HG03039 (cell line): Measurements from ENCODE around the gene NPTX2.

ENCODE experiments used
- ATAC-seq: cut with Tn5 transposase; IDR thresholded peaks from one replicate; pipeline ENCODE4 v1.9.1; 2021; ENCODE audit warnings: mild to moderate bottlenecking, moderate library complexity; ENCODE audit not compliant: unreplicated experiment

Gene NPTX2

DNA sequence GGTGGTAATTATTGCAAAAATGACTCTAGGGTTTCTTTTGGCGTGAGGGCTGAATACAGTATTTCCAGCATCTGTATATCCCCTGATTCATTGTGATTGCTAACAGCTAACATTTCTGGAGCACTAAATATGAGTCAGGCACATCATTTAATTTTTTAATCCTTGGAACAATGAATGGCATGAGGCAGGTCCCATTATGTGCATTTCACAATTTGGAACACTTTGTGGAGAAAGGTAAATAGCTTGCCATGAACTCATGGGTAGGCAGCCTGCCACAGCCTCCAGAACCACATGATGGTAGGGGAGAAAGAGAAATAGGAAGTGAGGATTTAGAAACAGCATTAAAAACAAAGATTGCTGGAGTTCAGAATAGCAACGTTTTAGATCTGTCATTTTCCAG lies 1.7 kb downstream of the NPTX2 start:
- ATAC-seq, result no peak

GRCh38 chr7:98619450-98620321 lies 2.6 kb downstream of the NPTX2 start:
- ATAC-seq, result no peak

- ATAC-seq, result no peak
Observed at GRCh38 chr7:98621573-98622482, 4.7 kb downstream of the NPTX2 start.

GRCh38 chr7:98622926-98623325 lies 5.8 kb downstream of the NPTX2 start:
- no peak for ATAC-seq

DNA sequence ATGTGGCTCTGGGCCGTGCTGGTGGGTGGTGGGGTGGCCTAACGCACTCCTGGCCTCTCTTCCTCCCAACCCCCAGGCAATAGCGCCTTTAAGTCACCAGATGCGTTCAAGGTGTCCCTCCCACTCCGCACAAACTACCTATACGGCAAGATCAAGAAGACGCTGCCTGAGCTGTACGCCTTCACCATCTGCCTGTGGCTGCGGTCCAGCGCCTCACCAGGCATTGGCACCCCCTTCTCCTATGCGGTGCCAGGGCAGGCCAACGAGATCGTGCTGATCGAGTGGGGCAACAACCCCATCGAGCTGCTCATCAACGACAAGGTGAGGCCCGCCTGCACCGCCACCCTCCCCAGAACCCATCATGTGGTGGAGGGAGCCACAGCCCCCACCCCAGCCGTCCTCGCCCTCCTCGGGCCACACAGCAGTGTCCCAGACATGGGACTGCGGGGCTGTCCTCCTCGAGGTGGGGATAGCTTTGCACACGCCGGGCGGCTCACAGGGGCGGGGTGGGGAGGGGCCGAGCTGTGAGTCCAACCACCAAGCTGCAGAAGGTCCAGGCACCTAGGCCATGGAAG lies 7.8 kb downstream of the NPTX2 start:
- ATAC-seq, result no peak

GRCh38 chr7:98626460-98627412 lies 9.7 kb downstream of the NPTX2 start:
- ATAC-seq, result no peak

DNA sequence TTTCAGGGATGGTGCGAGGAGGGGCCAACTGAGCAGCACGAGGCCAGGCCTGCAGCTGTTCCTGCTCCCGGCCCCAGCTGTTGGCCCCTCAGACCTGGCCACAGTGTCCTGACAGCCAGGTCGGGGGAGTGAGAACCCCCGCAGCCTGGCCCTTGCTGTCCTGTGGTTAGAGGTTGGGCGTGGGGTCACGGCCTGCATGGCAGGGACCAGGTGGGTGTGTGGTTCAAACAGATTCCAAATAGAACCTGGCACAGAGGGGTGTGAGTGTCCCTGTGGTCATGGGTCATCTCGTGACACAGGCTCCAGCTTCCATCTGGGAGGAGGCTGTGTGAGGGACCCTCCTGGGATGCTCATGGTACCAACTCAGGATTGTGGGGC lies 10.3 kb downstream of the NPTX2 start:
- ATAC-seq, result no peak

DNA sequence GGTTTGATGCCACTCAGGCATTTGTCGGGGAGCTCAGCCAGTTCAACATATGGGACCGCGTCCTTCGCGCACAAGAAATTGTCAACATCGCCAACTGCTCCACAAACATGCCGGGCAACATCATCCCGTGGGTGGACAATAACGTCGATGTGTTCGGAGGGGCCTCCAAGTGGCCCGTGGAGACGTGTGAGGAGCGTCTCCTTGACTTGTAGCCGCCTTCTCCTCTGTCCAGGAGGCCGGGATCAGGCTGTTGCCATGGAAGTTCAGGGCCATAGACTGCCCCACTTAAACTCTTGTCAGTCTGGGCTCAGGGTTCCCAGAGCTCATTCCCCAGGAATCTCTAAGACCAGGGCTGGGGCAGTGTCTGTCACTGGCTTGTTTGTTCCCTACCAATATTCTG lies 11.3 kb downstream of the NPTX2 start:
- ATAC-seq, result no peak

DNA sequence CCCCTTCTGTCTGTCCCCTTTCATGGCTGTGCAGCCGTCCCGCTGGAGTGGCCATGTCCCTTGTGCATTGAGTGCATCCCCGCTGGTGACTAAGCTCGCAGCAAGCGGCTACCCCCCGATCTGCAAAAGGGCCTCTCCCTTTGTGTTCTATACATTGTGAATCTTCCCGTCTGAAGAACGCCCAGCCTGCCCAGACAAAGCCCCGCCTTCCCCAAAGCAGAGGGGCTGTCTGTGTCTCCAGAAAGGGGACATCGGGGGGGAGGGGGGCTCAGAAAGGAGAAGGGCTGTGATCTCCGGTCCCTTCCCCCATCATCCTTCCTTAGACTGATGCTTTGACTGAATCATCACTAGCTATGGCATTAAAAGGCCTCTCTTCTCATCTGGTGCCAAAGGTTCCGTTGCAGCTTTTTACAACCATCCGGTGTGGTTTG lies 11.9 kb downstream of the NPTX2 start:
- ATAC-seq, result no peak

DNA sequence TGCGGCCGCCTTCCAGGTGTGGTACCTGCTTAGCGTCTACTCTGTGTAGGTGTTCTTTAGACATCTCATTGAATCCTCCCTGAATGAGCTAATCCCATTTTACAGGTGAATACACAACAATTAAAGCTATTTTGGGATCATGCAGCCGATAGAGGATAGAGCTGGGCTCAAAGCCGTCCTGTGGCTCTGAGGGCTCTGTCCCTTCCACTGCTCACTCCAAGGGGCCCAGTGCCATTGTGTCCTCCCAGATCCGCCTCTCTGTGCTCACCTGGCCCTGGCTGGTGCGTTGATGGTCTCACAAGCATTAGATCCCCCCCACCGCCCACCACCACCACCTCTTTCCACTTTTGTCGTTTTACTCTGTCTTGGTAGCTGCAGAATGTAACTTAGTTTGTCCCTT lies 13.1 kb downstream of the NPTX2 start:
- no peak for ATAC-seq

DNA sequence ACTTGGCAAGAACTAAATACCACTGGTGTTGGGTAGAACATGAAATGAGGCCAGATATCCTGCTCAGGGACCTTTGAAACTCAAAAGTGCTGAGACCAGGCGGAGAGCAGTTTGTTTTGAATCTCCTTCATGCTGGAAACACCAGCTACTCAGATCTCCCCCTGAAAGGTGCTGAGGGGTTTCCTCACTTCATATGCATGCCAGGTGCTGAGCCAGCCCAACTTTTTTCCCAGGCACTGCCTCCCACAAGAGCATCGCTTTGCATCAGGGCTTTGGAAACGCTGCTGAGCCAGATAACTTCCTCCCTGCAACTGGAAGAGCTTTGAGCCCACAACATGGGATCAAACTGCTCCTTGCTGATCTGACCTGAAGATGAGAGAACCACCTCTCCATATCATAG lies 13.7 kb downstream of the NPTX2 start:
- ATAC-seq, result no peak

DNA sequence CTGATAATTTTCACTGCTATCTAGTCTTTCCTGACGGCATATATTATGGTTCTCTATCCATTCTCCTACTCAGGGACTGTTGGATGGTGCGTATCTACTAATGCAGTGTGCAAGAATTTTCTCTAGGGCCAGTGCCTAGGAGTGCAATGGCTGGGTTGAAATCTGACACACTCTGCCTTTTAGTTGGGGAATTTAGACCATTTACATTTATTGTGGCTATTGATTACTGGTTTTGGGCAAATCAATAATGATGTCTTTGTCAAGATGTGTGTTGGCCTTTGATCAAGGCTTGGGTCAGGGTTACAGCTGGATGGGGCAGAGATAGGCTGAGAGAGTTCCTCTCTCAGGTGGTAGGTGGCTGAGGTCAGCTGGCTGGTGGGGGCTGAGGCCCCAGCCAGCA lies 21.8 kb downstream of the NPTX2 start:
- no peak for ATAC-seq

DNA sequence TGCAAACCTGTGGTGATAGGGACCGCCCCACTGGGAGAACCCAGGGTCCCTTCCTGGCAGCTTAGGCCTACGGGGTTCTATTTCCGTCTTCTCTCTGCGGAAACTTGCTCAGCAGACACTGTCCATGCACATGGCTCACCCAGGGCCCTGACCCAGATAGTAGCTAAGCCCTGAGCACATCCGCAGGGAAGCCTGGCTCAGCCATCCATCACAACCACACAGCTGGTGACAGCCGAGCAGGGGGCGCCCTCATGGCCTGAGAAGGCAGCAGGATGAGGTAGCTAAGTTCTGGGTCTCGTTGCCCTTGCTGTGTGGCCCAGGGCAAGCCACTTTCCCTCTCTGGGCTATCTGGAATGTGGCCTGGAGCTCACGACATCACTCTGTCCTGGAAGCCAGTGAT lies 23.3 kb downstream of the NPTX2 start:
- no peak for ATAC-seq

- peak; percentile 62 for ATAC-seq
Observed at GRCh38 chr7:98641646-98642500, 24.8 kb downstream of the NPTX2 start.

GRCh38 chr7:98643236-98643985 lies 26.3 kb downstream of the NPTX2 start:
- no peak for ATAC-seq

DNA sequence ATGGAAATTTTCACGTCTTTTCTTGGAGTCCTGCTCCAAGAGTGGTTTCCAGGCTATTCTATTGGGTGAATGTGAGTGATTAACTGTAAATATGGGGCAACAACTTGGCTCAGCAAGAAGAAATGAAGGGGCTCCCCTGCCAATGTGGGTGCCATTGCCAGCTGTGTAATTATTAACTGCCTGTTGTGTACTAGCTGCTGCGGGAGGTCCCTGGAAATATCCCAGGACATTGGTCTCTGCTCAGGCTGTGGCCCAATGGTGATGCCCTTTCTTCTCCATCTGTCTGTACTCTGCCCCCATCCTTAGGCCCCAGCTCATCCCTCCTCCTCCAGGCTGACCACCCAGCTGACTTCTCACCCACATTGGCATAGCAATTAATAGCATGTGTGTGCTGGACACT lies 29.4 kb downstream of the NPTX2 start:
- ATAC-seq, result no peak

GRCh38 chr7:98647326-98647725 lies 30.2 kb downstream of the NPTX2 start:
- no peak for ATAC-seq

- no peak for ATAC-seq
Observed at GRCh38 chr7:98651760-98652159, 34.7 kb downstream of the NPTX2 start.
